ENCODE measurements around the gene MAPK4.

- TF ChIP-seq POLR2A (IDR thresholded peaks at IDR 0.05), result no peak
- no peak for TF ChIP-seq CTCF (IDR thresholded peaks at IDR 0.05)
Measured at GRCh38 chr18:50545936-50546335, 14.0 kb upstream of the MAPK4 start.

Measured in testis (tissue), 2 donors.